SK-N-DZ (cell line): ENCODE data around the gene PTGES3L.
A peak's percentile ranks its signal among the peaks of the same experiment; 100 is the strongest.
"Not testable (repeated sequence)": the region's sequence is repeated elsewhere in the genome, so short reads cannot be mapped to it uniquely, and the experiment has no call there.

ENCODE experiments used
- DNase-seq: peaks from one replicate; pipeline ENCODE4 v3.0.0-alpha.2; 2015; ENCODE audit warnings: low spot score

PTGES3L gene

DNA sequence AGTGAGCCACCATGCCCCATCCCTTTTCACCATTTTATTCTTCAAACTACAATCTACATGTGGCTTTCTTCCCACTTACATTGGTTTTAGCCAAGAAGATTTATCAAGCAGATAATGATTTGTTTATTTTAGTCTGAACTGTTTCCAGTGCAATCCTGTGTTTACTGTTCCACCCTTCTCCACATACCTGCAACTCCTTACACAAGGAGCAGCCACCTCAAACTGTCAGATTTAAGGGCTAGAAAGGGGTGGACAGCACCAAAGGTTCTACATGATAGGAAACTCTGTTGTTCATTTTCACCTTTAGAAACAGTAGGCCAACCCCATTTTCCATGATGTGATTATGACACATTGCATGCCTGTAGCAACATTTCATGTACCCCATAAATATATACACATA lies 2.4 kb upstream of the PTGES3L start:
- DNase-seq = no peak

GRCh38 chr17:42980766-42981397 lies 1.0 kb upstream of the PTGES3L start:
- DNase-seq = peak; percentile 61

- peak; percentile 89 for DNase-seq
These were observed 440 bp upstream of the PTGES3L start, which contains the start of gene RUNDC1 for GRCh38 chr17:42980274-42980765. RUNDC1 (plus strand) TSS chr17:42980565; CDS start chr17:42980577, 12 bp downstream.

GRCh38 chr17:42975701-42976100 lies 4.2 kb downstream of the PTGES3L start:
- DNase-seq = not testable (repeated sequence)

DNA sequence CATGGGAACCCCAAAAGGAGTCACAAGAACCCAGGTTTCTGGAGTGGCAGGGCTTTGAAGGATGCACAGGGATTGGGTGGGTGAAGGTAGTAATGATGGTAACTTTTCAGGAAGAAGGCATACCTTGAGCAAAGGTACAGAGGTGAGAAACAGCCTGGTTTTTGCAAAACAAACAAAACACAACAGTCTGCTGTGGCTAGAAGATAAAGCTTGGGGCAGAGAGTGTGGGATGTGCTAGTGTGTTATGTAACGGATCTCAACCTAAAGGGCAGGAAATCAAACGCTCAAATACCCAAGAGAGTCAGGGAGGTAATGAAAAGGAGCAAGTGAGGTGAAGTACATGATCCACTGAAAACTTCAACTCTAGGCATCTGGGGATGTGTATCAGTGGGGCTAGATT lies 4.6 kb downstream of the PTGES3L start:
- DNase-seq = no peak

GRCh38 chr17:42973323-42973722 lies 6.6 kb downstream of the PTGES3L start:
- DNase-seq = not testable (repeated sequence)

DNA sequence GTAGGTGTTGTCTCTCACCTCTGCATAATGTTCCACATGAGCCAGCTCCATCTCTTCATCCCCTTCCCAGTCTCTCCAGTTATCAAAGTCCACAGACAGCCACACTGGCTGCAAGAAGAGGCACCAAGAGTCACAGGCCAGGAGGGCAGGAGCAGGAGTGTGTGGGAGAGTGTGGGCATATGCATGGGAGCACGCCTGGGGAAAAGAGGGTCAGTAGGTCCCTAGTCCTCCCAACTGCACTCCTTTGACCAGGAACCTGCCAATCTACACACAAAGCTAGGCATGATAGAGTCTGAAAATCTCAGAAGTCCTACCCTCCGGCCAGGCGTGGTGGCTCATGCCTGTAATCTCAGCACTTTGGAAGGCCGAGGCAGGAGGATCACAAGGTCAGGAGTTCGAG lies 8.3 kb downstream of the PTGES3L start:
- DNase-seq = no peak

GRCh38 chr17:42969001-42969581 lies 10.8 kb downstream of the PTGES3L start:
- no peak for DNase-seq

DNA sequence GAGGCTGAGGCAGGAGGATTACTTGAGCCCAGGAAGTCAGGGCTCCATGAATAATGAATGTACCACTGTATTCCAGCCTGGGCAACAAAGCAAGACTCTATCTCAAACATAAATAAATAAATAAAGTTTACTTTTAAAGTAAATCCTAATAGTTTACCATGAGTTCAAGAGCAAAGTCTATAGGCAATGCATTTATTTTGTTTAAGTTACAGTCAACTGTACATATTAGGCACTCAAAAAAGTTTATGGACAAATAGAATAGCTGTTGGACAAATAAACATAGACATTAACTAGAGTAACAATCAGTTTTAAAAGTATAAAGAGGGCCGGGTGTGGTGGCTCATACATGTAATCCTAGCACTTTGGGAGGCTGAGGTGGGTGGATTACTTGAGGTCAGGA lies 12.0 kb downstream of the PTGES3L start:
- no peak for DNase-seq

DNA sequence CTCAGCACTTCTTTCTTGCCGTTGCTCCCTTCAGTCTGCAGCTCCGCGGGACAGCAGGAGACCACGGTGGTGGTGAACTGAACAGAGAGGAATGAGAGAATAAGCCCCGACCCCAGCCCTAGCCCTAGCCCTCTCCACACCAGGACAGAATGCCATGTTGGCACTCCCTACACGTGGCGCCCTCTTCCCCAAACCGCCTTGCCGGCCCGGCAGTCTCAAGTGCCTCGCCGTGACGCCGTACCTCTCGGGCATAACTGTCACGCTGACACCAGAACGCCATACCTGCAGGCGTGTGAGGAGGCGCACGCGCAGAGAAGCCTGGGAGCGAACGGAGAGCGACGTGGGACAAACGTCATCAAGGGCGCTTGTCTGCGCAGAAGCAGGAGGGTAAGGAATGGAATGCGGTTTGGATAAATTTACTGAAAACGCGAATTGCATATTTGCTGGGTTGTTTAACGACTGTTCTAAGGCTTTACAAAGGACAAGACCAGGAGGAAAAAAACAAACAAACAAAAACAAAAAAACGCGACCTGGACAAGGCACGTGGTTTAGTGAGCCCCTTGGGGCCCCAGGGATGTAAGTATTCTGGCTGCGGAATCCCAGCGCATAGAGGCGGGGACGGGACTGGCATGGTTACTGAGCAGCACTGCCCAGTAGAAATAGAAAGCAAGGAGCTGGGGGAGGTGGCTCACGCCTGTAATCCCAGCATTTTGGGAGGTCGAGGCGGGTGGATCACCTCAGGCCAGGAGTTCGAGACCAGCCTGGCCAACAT lies 15.5 kb downstream of the PTGES3L start, which contains the start of gene AARSD1:
Gene AARSD1 (minus strand): TSS at position 294 of the 772 bp plus-strand sequence. CDS start 14 bp downstream, at position 280.
- DNase-seq = peak; percentile 94

GRCh38 chr17:42953669-42954068 lies 26.2 kb downstream of the PTGES3L start:
- DNase-seq = no peak

GRCh38 chr17:42950044-42950783 lies 29.7 kb downstream of the PTGES3L start:
- no peak for DNase-seq

DNA sequence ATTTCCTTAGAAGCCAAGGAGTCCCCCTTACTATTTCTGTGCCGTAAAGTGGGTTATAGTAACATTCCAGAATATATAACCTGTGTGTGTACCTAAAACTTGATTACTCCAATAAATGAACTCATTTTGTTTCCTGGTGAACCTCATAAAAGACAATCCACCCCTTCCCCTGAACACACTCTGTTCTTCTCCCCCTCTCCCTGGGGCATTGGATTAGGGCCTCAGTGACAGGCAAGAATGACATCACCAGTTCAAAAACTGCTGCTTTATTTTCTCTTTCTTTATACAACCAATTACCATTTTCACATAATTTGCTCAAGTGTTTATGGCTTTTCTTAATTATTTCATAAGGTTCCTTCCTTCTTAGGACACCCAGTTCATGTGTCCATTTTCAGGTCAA lies 33.1 kb downstream of the PTGES3L start:
- DNase-seq = no peak

DNA sequence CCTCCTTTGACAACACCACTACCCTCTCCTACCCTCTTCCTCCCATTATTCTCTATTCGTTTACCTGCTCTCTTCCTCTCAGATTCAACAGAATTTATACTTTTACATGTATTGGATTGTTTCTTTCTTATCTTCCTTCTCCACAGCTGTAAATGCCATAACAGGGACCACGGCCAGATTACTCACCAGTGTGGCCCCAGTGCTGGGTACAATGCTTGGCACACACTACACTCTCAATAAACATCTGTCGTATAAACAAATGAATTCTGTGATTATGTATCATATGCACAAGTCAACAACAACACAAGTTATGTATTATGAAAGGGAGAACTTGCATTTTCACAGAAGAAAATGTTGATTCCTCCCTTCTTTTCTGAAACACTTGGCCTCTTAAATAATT lies 35.7 kb downstream of the PTGES3L start:
- no peak for DNase-seq

DNA sequence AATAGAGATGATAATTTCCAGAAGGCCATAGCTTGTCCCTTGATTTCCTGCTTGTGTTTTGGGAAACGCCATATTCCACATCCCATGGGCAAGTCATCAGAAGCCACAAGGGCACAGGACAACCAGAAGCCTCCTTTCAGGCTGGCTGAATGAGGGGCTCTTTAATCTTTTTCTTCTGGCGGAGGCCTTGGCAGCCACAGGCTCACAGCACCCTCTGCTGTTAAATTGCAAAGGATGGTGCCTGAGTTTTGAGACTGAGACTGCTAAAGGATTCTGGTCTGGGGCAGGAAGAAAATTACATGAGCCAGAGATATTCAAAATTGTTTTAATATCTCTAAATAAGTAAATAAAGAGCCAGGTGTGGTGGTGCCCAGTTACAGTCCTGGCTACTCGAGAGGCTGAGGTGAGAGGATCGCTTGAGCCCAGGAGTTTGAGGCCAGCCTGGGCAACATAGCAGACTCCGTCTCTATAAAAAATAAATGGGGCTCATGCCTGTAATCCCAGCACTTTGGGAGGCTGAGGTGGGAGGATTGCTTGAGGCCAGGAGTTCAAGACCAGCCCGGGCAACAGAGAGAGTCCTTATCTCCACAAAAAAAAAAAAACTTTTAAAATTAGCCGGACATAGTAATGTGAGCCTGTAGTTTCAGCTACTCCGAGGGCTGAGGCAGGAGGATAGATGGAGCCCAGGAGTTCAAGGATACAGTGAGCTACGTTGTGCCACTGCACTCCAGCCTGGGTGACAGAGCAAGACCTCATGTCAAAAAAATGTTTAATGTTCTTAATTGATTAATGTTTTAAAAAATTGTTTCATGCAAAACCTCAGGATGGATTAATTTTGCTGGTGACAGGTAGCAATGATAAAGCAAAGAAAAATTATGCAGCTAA lies 41.9 kb downstream of the PTGES3L start:
- peak; percentile 70 for DNase-seq

DNA sequence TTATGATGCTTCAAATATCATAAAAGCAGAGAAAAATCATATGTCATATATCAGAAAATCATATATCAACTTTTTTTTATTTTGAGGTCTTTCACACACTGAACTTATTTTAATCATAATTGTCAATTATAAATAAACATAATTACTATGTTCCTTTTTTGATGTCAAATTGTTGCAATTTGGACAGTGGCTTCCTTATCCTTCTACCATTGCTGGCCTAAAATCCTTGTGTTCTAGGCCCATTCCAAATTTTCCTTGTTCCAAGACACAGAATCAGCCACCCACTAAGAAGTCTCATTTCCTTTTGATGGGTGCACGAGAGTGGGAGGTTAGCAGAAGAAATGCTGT lies 50.4 kb downstream of the PTGES3L start:
- DNase-seq = no peak

DNA sequence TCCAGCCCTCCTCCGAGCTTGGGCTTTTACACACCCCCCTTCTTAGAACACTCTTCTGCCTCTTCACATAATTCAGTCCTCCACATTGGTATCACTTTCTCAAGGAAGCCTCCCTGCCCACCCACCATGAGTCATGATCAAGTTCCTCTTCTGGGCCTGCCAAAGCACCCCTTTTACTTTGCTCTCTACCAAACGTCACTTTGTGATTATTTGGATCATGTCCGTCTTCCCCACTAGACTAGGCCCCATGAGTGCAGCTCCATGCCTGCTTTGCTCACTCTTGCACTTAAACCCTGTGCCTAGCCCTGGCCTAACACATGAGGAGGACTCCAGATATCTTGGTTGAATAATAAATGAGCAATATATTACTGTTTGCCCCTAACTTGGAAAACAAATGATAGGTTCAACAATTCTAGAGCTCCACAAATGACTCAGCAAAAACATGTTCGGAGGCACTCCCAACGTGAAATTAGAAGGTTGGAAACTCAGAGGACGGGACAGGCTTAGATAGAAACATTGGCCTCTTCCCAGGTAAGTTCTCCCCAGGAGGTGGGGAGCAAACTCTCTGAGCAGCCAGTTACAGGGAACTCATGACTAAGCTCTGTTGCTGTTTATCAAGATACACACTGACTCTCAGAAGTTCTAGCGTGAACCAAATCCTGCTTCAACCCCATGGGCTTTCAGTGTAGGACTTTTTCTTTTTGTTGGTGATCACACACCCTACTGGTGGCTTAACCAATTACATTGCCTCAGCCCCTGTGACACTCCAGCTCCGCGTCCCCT lies 51.0 kb downstream of the PTGES3L start:
- DNase-seq = peak; percentile 45

DNA sequence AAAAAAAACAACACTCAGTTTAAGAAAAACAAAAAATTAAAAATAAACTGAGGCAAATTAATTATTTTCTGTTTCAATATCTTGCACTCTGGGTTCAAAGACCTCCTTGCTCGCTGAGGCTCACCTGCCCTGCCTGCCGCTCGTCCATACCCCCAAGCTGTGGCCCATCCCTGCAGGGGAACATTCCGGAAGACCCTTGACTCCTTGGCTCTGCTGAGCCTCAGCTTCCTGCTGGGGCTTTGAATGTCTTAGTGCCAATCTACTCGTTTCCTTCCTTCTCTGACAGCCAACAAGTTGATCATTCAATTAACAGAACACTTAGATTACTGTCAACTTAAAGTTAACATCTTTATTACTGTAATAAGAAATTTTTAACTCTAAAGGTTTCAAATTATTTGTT lies 55.0 kb downstream of the PTGES3L start:
- no peak for DNase-seq

DNA sequence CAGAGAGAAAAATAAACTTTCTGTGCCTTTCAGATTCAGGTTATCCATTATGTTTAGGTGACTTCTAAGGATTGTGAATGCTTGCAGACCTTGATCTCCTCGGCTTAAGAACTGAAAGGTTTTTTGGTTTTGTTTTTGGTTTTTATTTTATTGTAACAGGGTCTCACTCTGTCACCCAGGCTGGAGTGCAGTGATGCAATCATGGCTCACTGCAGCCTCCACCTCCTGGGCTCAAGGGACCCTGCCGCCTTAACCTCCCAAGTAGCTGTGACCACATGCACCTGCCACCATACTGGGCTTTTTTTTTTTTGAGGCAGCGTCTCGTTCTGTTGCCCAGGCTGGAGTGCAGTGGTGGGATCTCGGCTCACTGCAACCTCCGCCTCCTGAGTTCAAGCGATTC lies 56.4 kb downstream of the PTGES3L start:
- not testable (repeated sequence) for DNase-seq

GRCh38 chr17:42922294-42922693 lies 57.6 kb downstream of the PTGES3L start:
- DNase-seq = peak; percentile 37
